ENCODE measurements around the gene RPL38.

The RPL38 gene

DNA sequence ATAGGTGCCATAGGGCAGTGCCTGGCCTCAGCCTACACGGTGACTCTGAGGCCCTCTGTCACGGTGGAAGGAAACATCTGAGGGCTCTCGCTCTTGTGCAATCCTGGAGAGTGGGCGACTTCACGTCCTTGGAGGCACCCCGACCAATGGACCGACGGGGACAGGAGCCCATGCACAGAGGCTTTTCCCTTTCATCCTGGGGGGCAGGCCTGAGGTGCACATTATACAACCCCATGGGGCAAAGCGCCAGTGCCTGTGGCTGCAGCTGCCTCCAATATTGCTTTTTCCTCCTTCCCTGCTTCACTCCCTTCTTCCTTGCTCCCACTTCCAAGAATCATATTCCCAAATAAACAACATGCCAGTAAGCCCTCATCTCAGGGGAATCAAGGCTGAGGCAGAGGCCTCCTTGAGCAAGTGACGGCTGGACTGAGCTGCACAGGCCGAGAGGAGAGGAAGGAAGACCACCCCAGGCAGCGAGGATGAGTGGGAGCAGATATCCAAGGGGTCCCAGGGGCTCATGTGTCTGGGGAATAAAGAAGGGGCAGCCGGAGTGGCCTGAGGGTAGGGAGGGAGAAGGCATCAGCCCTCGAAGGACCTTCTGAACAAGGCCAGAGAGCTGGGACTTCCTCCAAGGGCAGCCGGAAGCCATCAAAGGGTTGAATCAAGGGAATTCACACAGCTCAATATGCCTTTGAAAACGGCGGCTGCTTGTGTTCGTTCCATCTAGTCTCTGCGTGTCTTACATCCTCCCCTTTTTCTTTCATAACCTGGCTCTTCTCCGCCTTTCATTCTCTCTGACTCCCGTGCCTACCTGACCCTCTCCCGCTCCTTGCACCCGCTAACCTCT, 42.6 kb upstream of the RPL38 start:
- TF ChIP-seq, protein P1, sequence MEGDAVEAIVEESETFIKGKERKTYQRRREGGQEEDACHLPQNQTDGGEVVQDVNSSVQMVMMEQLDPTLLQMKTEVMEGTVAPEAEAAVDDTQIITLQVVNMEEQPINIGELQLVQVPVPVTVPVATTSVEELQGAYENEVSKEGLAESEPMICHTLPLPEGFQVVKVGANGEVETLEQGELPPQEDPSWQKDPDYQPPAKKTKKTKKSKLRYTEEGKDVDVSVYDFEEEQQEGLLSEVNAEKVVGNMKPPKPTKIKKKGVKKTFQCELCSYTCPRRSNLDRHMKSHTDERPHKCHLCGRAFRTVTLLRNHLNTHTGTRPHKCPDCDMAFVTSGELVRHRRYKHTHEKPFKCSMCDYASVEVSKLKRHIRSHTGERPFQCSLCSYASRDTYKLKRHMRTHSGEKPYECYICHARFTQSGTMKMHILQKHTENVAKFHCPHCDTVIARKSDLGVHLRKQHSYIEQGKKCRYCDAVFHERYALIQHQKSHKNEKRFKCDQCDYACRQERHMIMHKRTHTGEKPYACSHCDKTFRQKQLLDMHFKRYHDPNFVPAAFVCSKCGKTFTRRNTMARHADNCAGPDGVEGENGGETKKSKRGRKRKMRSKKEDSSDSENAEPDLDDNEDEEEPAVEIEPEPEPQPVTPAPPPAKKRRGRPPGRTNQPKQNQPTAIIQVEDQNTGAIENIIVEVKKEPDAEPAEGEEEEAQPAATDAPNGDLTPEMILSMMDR (conservative IDR thresholded peaks at IDR 0.05; ENCODE audit: low read depth, low read length): no peak
- DNase-seq (ENCODE audit: low read depth): no peak
- no peak overlapping the region for H3K4me3 ChIP-seq (ENCODE audit: low read length)

DNA sequence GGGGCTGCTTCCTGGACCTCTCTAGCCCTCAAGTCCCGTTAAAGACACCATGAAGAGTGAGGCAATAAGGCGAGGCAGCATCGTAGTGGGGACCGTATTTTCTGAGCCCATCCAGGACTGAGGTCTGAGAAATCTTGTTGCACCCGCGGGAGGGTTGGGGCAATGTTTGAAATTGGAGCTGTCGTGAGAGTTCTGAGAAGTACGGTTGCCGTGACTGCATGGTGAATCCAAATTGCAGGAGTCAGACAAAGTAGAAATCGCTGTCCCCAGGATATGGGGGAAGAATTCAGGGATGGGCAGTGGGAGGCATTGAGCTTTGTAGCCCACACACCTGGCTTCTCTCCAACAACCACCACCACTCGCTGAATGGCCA, 42.0 kb upstream of the RPL38 start:
- H3K4me3 ChIP-seq (ENCODE audit: low read length): no peak overlapping the region
- no peak for DNase-seq (ENCODE audit: low read depth)
- TF ChIP-seq, protein P1 (conservative IDR thresholded peaks at IDR 0.05; ENCODE audit: low read depth, low read length): no peak

DNA sequence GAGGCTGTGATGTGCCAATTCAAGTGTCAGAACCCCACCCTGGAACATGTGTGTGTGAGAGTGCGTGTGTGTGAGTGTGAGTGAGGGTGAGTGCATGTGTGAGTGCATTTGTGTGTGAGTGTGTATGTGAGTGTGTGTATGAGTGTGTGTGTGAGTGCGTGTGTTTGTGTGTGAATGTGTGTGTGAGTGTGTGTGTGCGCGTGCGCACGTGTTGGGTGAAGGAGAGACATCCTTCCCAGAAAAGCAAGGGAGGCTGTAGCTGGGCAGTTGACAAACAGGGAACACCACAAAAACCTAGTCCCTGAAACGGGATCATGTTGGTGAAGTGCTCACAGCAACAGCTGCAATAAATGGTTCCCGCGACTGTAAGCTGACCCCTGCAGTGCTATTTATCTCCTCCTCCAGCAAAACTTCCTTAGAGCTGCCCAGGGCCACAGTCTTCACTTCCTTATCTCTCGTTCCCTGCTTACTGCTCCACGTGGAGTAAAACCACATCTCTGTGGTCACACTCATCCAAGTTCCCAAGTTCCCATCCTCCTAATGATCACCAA, 40.1 kb upstream of the RPL38 start:
- TF ChIP-seq, protein P1 (conservative IDR thresholded peaks at IDR 0.05; ENCODE audit: low read depth, low read length): no peak
- DNase-seq (ENCODE audit: low read depth): no peak
- no peak overlapping the region for H3K4me3 ChIP-seq (ENCODE audit: low read length)

DNA sequence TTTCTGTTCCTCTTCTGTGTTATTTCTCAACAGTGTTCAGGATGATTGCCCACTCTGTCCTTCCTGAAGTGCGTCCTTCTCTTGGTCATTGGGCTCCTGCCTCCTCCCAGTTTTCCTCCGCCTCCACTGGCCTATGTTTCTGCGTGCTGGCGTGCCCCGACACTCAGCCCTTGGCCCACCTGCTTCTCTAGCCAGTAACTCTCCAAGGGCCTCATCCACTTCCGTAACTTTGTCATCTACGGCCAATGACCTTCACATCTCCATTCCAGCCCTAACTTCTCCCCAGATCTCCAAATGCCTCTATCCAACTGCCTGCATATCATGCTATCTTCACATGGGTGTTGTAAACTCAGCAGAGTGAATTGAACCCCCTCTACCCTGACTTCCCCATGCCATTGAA, 39.6 kb upstream of the RPL38 start:
- TF ChIP-seq, protein P1 (conservative IDR thresholded peaks at IDR 0.05; ENCODE audit: low read depth, low read length): no peak
- no peak overlapping the region for H3K4me3 ChIP-seq (ENCODE audit: low read length)
- DNase-seq (ENCODE audit: low read depth): no peak

DNA sequence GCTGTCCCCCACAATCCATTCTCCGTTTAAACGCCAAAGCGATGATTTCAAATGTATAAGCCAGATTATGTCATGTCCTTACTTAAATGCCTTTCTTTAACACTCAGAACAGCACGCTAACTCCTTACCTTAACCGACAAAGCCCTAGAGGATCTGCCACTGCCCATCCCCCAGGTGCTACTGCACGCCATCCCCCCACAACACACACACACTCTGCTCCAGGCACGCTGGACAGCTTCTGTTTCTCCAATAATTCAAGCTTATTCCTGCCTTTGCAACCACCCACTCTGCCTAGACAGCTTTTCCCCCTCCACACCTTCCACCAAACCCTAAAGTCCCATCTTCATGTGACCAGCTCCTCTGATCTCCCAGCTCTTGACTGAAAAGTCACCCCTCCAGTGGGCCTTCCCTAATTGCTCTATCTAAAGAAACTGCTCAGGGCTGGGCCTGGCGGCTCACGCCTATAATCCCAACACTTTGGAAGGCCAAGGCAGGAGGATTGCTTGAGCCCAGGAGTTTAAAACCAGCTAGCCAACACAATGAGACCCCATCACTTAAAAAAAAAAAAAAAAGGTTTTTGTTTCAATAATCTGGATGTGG, 38.9 kb upstream of the RPL38 start:
- no peak overlapping the region for H3K4me3 ChIP-seq (ENCODE audit: low read length)
- DNase-seq (ENCODE audit: low read depth): no peak
- TF ChIP-seq, protein P1 (conservative IDR thresholded peaks at IDR 0.05; ENCODE audit: low read depth, low read length): no peak

DNA sequence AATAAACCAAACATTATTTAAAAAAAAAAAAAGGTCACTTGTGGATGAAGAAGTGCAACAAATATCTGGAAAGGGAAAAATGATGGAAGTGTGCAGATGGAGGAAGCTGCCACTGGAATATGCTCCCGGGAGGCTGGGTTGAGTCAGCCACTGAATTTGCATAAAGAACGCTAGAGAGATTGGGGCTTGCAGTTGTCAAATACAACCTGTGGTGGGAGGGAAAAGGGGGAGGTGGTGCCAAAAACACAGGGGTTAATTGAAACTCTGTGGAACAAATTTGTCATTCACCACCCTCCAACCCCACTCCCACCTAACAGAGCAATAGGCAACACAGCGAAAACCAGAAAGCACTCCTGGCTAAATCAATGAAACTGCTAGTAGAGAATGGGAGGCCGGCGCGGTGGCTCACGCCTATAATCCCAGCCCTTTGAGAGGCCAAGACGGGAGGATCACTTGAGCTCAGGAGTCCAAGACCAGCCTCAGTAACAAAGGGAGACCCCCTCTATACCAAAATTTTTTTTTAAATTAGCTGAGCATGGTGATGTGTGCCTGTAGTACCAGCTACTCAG, 37.6 kb upstream of the RPL38 start:
- no peak for DNase-seq (ENCODE audit: low read depth)
- TF ChIP-seq, protein P1 (conservative IDR thresholded peaks at IDR 0.05; ENCODE audit: low read depth, low read length): no peak
- H3K4me3 ChIP-seq (ENCODE audit: low read length): no peak overlapping the region
